ENCODE measurements around the gene GMNN.
"Not testable (repeated sequence)": the region's sequence is repeated elsewhere in the genome, so short reads cannot be mapped to it uniquely, and the experiment has no call there.

The GMNN gene

GRCh38 chr6:24763578-24763977, 11.2 kb upstream of the GMNN start:
- no peak for DNase-seq

GRCh38 chr6:24764833-24765828, 9.6 kb upstream of the GMNN start:
- not testable (repeated sequence) for DNase-seq

- DNase-seq: not testable (repeated sequence)
Measured at GRCh38 chr6:24765968-24766367, 8.8 kb upstream of the GMNN start.

- peak; percentile 27 for DNase-seq
Measured at GRCh38 chr6:24766680-24767462, 7.9 kb upstream of the GMNN start.

GRCh38 chr6:24768361-24768760, 6.4 kb upstream of the GMNN start:
- no peak for DNase-seq

- DNase-seq: no peak
Measured at GRCh38 chr6:24775520-24776058, 852 bp downstream of the GMNN start.

GRCh38 chr6:24777227-24777626, 2.5 kb downstream of the GMNN start:
- no peak for DNase-seq

- no peak for DNase-seq
Measured at GRCh38 chr6:24778121-24778520, 3.4 kb downstream of the GMNN start.

- DNase-seq: no peak
Measured at GRCh38 chr6:24778878-24779277, 4.1 kb downstream of the GMNN start.

GRCh38 chr6:24779416-24780016, 4.8 kb downstream of the GMNN start:
- no peak for DNase-seq

GRCh38 chr6:24780206-24780605, 5.5 kb downstream of the GMNN start:
- DNase-seq: no peak

GRCh38 chr6:24788031-24788665, 13.4 kb downstream of the GMNN start:
- DNase-seq: no peak

- no peak for DNase-seq
Measured at GRCh38 chr6:24795106-24795505, 20.4 kb downstream of the GMNN start.

GRCh38 chr6:24796616-24797290, 22.0 kb downstream of the GMNN start:
- DNase-seq: no peak

GRCh38 chr6:24797596-24798216, 23.0 kb downstream of the GMNN start:
- DNase-seq: no peak

- DNase-seq: no peak
Measured at GRCh38 chr6:24798740-24799540, 24.2 kb downstream of the GMNN start, which contains the start of gene ARMH2. TSS of gene ARMH2 (minus strand) at chr6:24798917. CDS start at chr6:24798857, 60 bp downstream.

- DNase-seq: no peak
Measured at GRCh38 chr6:24799541-24799915, 24.8 kb downstream of the GMNN start.

GRCh38 chr6:24802271-24803059, 27.7 kb downstream of the GMNN start:
- DNase-seq: no peak

GRCh38 chr6:24807584-24807983, 32.8 kb downstream of the GMNN start:
- no peak for DNase-seq

- no peak for DNase-seq
Measured at GRCh38 chr6:24809728-24810127, 35.0 kb downstream of the GMNN start.

Measured in NCI-H748 treated with DMSO at 0.1 percent for 48 hours (cell line).